Mucosa of descending colon (tissue), 3 donors: Measurements from ENCODE around the gene POLR2C. TPM values are rescaled to one million over a fixed set of nuclear protein-coding genes. Genes with fewer than 3 reads are reported as not detected.

Experiments
- ATAC-seq: fragments of 200-7000 bp; cut with Tn5 transposase; one replicate; pipeline ENCODE4 v1.9.1; 2020; ENCODE audit warnings: mild to moderate bottlenecking, moderate library complexity
- DNase-seq, 3 donors: peaks; one replicate each; pipeline ENCODE4 v3.0.0-alpha.2; 2020
- H3K36me3 ChIP-seq: fragments of 200-600 bp; one replicate; pipeline ENCODE4 v1.8.0; 2021; ENCODE audit warnings: low read depth, mild to moderate bottlenecking
- H3K4me1 ChIP-seq: fragments of 200-600 bp; one replicate; pipeline ENCODE4 v1.8.0; 2021; ENCODE audit warnings: low read depth, mild to moderate bottlenecking
- H3K4me3 ChIP-seq: fragments of 200-600 bp; one replicate; pipeline ENCODE4 v1.8.0; 2021; ENCODE audit warnings: mild to moderate bottlenecking
- H3K9me3 ChIP-seq: fragments of 200-600 bp; one replicate; pipeline ENCODE4 v1.8.0; 2021; ENCODE audit warnings: mild to moderate bottlenecking
- intact Hi-C, 2 donors: fragments of 100-400 bp; cut with DNase I in 1 of 2; cut with micrococcal nuclease in 1 of 2; formaldehyde crosslinking; loops; one replicate each; pipeline versions ENCODE4 v1.11.0 to v1.11.1; 2022; cut with DNase I, micrococcal nuclease
- total RNA-seq, 3 donors: library from RNA; stranded (reverse); fragmentation: NEBNext Ultra II Directional in 2 of 3; extraction: Animal tissue kit (Norgen Biotek cat#: 25700) in 2 of 3; gene quantifications; one replicate each; pipeline versions ENCODE4 v1.2.1 to v1.2.4, GENCODE V29; 2021 to 2023
- TF ChIP-seq, protein P1 (sequence below): fragments of 200-600 bp; IDR thresholded peaks from one replicate; pipeline ENCODE4 v1.8.0; 2022; ENCODE audit warnings: antibody characterized with exemption, mild to moderate bottlenecking
- donor health status: DM: no; HTN: no; CAD: no; lungs with moderate emphysema.
- donor health status: DM: no; HTN: no; CAD: no.
- donor health status: DM: no; HTN: yes; CAD: no.

The POLR2C gene
- total RNA-seq, 3 donors from 2014 or later, result 50.0 to 51.3 (median 51.0) TPM

DNA sequence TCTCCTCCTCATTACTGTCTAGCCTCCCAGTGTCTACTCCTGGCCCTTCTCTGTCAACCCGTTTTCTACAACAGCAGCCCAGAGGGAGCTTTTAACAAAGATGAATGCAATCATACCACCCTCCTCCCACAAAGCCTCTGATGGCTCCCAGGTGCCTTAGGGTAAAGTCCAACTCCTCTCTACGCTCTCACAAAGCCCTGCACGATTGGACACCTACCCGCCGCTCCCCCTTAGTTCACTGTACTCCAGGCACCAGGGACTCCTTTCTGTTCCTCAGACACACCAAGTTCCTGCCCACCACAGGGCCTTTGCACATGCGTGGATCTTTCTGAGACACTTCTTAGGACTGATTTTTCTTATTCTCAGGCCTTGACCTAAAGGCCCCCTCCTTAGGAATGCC lies 56.4 kb downstream of the POLR2C start:
- TF ChIP-seq, protein P1, sequence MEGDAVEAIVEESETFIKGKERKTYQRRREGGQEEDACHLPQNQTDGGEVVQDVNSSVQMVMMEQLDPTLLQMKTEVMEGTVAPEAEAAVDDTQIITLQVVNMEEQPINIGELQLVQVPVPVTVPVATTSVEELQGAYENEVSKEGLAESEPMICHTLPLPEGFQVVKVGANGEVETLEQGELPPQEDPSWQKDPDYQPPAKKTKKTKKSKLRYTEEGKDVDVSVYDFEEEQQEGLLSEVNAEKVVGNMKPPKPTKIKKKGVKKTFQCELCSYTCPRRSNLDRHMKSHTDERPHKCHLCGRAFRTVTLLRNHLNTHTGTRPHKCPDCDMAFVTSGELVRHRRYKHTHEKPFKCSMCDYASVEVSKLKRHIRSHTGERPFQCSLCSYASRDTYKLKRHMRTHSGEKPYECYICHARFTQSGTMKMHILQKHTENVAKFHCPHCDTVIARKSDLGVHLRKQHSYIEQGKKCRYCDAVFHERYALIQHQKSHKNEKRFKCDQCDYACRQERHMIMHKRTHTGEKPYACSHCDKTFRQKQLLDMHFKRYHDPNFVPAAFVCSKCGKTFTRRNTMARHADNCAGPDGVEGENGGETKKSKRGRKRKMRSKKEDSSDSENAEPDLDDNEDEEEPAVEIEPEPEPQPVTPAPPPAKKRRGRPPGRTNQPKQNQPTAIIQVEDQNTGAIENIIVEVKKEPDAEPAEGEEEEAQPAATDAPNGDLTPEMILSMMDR, result no peak
- no peak overlapping the region for H3K4me3 ChIP-seq
- ATAC-seq (peak; percentile 56), DNase-seq (no peak)
- H3K36me3 ChIP-seq, result no peaks in the 10 kb centered on the region
- no peaks in the 10 kb centered on the region for H3K9me3 ChIP-seq
- no peaks in the 10 kb centered on the region for H3K4me1 ChIP-seq
- intact Hi-C loops, result loop anchor here in 1 of 2 donors (2.0 kb wide), 1 partner anchor 100 kb away; no protein-coding TSS in a partner anchor

DNA sequence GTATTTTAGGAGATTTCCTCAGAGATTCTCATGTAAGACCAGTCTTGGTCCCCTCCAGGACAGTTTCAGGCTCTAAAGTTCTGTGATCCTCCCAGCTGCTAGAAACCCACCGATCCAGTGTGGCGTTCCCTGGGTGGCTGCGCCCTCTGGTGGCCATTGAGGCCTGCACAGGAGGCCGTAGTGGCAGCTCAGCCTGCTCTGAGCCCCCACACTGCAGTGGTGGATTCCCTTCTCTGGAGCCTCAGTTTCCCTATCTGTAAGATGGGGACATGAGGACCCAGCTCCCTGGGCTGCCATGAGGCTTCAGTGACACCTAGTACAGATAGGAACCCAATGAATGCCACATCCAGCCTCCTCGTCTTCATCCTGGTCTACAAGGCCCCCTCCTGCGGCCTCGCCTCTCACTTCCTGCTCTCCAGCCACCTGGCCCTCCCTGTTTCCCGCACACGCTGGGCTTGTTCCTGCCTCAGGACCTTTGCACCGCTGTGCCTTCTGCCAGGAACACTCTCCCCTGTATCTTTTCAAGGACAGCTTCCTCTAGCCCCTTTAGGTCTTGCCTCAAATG lies 57.4 kb downstream of the POLR2C start:
- peak; percentile 74 to 88 (median 85) for DNase-seq
- no peaks in the 10 kb centered on the region for H3K36me3 ChIP-seq
- TF ChIP-seq, protein P1, result peak; percentile 97
- H3K4me1 ChIP-seq, result no peaks in the 10 kb centered on the region
- no peak overlapping the region for H3K4me3 ChIP-seq
- H3K9me3 ChIP-seq, result no peaks in the 10 kb centered on the region
- ATAC-seq, result peak; percentile 85
- intact Hi-C loops, result loop anchor here in 1 of 2 donors (2.0 to 10.0 kb wide), 2 partner anchors 101 to 215 kb away; no protein-coding TSS in a partner anchor

Other genes with a start within 250 kb of the POLR2C start
- gene ARL2BP, start 217.4 kb upstream of the POLR2C start, total RNA-seq, result 10 to 100 TPM; 29.2 to 39.7 (median 35.4) TPM
- gene PLLP, start 178.0 kb upstream of the POLR2C start, total RNA-seq, result 1 to 10 TPM; 2.8 to 8.6 (median 4.3) TPM
- gene CCL22, start 103.9 kb upstream of the POLR2C start, total RNA-seq, result under 1 TPM; 0.16 to 0.51 (median 0.41) TPM
- gene CX3CL1, start 90.2 kb upstream of the POLR2C start, total RNA-seq, result 10 to 100 TPM in 1 of 3 donors, 1 to 10 TPM in 2; 2.6 to 10.5 (median 3.5) TPM
- not detected for gene CCL17, start 57.9 kb upstream of the POLR2C start, total RNA-seq
- 10 to 100 TPM; 43.2 to 63.7 (median 53.8) TPM for gene CIAPIN1, start 15.3 kb upstream of the POLR2C start, total RNA-seq
- 100 to 1,000 TPM in 2 of 3 donors, 10 to 100 TPM in 1; 98.0 to 147 (median 109) TPM for gene COQ9, start 15.2 kb upstream of the POLR2C start, total RNA-seq
- 100 to 1,000 TPM in 2 of 3 donors, 10 to 100 TPM in 1; 68.4 to 143 (median 101) TPM for gene DOK4, start 23.8 kb downstream of the POLR2C start, total RNA-seq
- 10 to 100 TPM in 1 of 3 donors, 1 to 10 TPM in 2; 1.2 to 16.2 (median 2.5) TPM for gene CCDC102A, start 73.9 kb downstream of the POLR2C start, total RNA-seq
- gene ADGRG5, start 80.0 kb downstream of the POLR2C start, total RNA-seq, result 1 to 10 TPM in 2 of 3 donors, under 1 TPM in 1; 0.51 to 1.6 (median 1.1) TPM
- gene ADGRG1, start 166.0 kb downstream of the POLR2C start, total RNA-seq, result 100 to 1,000 TPM in 1 of 3 donors, 10 to 100 TPM in 2; 37.0 to 104 (median 98.4) TPM
- gene ADGRG3, start 205.6 kb downstream of the POLR2C start, total RNA-seq, result 1 to 10 TPM in 2 of 3 donors, under 1 TPM in 1; 0.84 to 3.4 (median 1.8) TPM
- not detected for gene DRC7, start 232.1 kb downstream of the POLR2C start, total RNA-seq